K562 (cell line): ENCODE results near the gene FAAP24. TPM values are rescaled to one million over a fixed set of nuclear protein-coding genes. Genes with fewer than 3 reads are reported as not detected.
A peak's percentile ranks its signal among the peaks of the same experiment; 100 is the strongest.

Source experiments
- ATAC-seq: fragments of 200-7000 bp; cut with Tn5 transposase; 3 replicates; pipeline ENCODE4 v1.9.1; 2020; ENCODE audit warnings: moderate library complexity
- BruUV-seq: library from RNA; stranded (reverse); fragments of 400-500 nt; replicated peaks from 2 replicates; lab custom pipeline; 2021; lab: Mats Ljungman, UMichigan
- CTCF ChIA-PET: fragments of 300-600 bp; formaldehyde crosslinking; extraction: SDS; loops from one replicate; lab custom pipeline; 2021; ENCODE audit warnings: low intra/inter-chr PET ratio; lab: Yijun Ruan, JAX
- POLR2A ChIA-PET: fragments of 300-600, 350-650 bp; sonication (Branson Sonifier 250); formaldehyde crosslinking; extraction: SDS; loops from one replicate; lab custom pipeline; 2021; ENCODE audit warnings: antibody characterized with exemption, inconsistent platforms; lab: Yijun Ruan, JAX
- DNase-seq, 4 experiments: peaks; one replicate each; pipeline versions ENCODE4 v3.0.0 to v3.0.0-alpha.2; 2011 to 2018; ENCODE audit warnings: low spot score in 3 of 4, mixed read lengths in 3 of 4; ENCODE audit errors: extremely low read depth in 1 of 4
- FAIRE-seq: peaks from 2 replicates; lab custom pipeline; 2011; peaks lifted over from hg19 to GRCh38; lab: Jason Lieb, UNC
- H2AFZ ChIP-seq: 2 replicates; pipeline ENCODE4 v1.6.0; 2011; ENCODE audit warnings: low read depth, low read length, control low read depth, inconsistent platforms
- H3K27ac ChIP-seq: fragments of 200-600 bp; 3 replicates; pipeline ENCODE4 v1.8.0; 2011; ENCODE audit warnings: low read depth, mild to moderate bottlenecking, control low read depth, inconsistent platforms, low read length, moderate library complexity, mixed read lengths; ENCODE audit errors: extremely low read depth
- H3K27me3 ChIP-seq, 2 experiments: fragments of 300-600 bp in 1 of 2; 2 replicates in 1 of 2; 3 replicates in 1 of 2; pipeline versions ENCODE4 v1.6.0 to v1.8.0; 2011; ENCODE audit warnings: inconsistent platforms in 2 of 2, low read length in 2 of 2, mild to moderate bottlenecking in 1 of 2, mixed read lengths in 1 of 2, moderate library complexity in 1 of 2; ENCODE audit not compliant: control insufficient read depth in 2 of 2, insufficient read depth in 2 of 2
- H3K36me3 ChIP-seq: fragments of 300-600 bp; 3 replicates; pipeline ENCODE4 v1.8.0; 2011; ENCODE audit warnings: mild to moderate bottlenecking, low read length, inconsistent platforms; ENCODE audit not compliant: control insufficient read depth, insufficient read depth
- H3K4me1 ChIP-seq, 2 experiments: fragments of 200-600 bp in 1 of 2; replicated peaks in 1 of 2; 2 replicates in 1 of 2; 3 replicates in 1 of 2; pipeline versions ENCODE4 v1.5.1 to v1.8.0; 2011; ENCODE audit warnings: inconsistent platforms in 2 of 2, low read length in 2 of 2, mild to moderate bottlenecking in 1 of 2, mixed read lengths in 1 of 2, moderate library complexity in 1 of 2; ENCODE audit not compliant: control insufficient read depth in 2 of 2, insufficient read depth in 2 of 2
- H3K4me2 ChIP-seq: 2 replicates; pipeline ENCODE4 v1.6.1; 2011; ENCODE audit warnings: low read length, control low read depth, inconsistent platforms, mixed read lengths; ENCODE audit not compliant: insufficient read depth
- H3K4me3 ChIP-seq: fragments of 200-600 bp; sonication (generic), shearing (Covaris generic); 2 replicates; pipeline ENCODE4 v1.5.1; 2016; ENCODE audit warnings: control low read depth, inconsistent platforms
- H3K79me2 ChIP-seq: fragments of 200-600 bp; 3 replicates; pipeline ENCODE4 v1.8.0; 2011; ENCODE audit warnings: low read length, inconsistent platforms; ENCODE audit not compliant: control insufficient read depth, insufficient read depth
- H3K9ac ChIP-seq, 2 experiments: 2 replicates each; pipeline versions ENCODE4 v1.6.0 to v1.6.1; 2011; ENCODE audit warnings: low read depth in 2 of 2, low read length in 2 of 2, control low read depth in 1 of 2, inconsistent platforms in 1 of 2, mild to moderate bottlenecking in 1 of 2, mixed read lengths in 1 of 2; ENCODE audit not compliant: insufficient read depth in 1 of 2
- H3K9me1 ChIP-seq: one replicate; pipeline ENCODE4 v1.6.0; 2011; ENCODE audit warnings: inconsistent platforms, mild to moderate bottlenecking, low read length, moderate library complexity; ENCODE audit not compliant: control insufficient read depth, insufficient read depth
- H3K9me3 ChIP-seq: replicated peaks from 2 replicates; pipeline ENCODE4 v1.5.1; 2011; ENCODE audit warnings: low read depth, low read length, inconsistent platforms; ENCODE audit not compliant: control insufficient read depth, insufficient read depth
- H4K20me1 ChIP-seq: replicated peaks from 2 replicates; pipeline ENCODE4 v1.6.1; 2011; ENCODE audit warnings: low read length, inconsistent platforms, mixed read lengths; ENCODE audit not compliant: control insufficient read depth, insufficient read depth
- CBX8 ChIP-seq: fragments of 200-600 bp; sonication (generic); IDR thresholded peaks from 2 replicates; pipeline ENCODE4 v1.6.1; 2012; ENCODE audit warnings: borderline replicate concordance, mixed run types, low read depth, mild to moderate bottlenecking, moderate library complexity, mixed read lengths, low read length, control low read depth, inconsistent platforms; ENCODE audit not compliant: poor library complexity, severe bottlenecking; ENCODE audit errors: extremely low read depth
- CCNT2 ChIP-seq: IDR thresholded peaks from 2 replicates; pipeline ENCODE4 v1.6.1; 2011; ENCODE audit warnings: borderline replicate concordance, low read depth, mild to moderate bottlenecking, moderate library complexity, mixed read lengths, low read length; ENCODE audit not compliant: insufficient read length; ENCODE audit errors: extremely low read depth
- CHAMP1 ChIP-seq: fragments of 450-650 bp; IDR thresholded peaks from 2 replicates; pipeline ENCODE4 v1.6.1; 2016; ENCODE audit warnings: mild to moderate bottlenecking
- DEAF1 ChIP-seq: fragments of 450-650 bp; formaldehyde crosslinking; IDR thresholded peaks from 2 replicates; pipeline ENCODE4 v1.4.0; 2020; ENCODE audit warnings: mild to moderate bottlenecking, moderate library complexity
- GTF2F1 ChIP-seq: IDR thresholded peaks from 2 replicates; pipeline ENCODE4 v1.6.1; 2011; ENCODE audit warnings: low read depth, low read length, improper control_type of control experiment
- JUND ChIP-seq, 2 experiments: IDR thresholded peaks; 2 replicates in 1 of 2; 3 replicates in 1 of 2; pipeline ENCODE4 v1.6.1; 2011; ENCODE audit warnings: borderline replicate concordance in 2 of 2, low read depth in 2 of 2, low read length in 2 of 2, improper control_type of control experiment in 1 of 2, missing biosample characterization in 1 of 2, missing genetic modification characterization in 1 of 2, missing genetic modification reagents in 1 of 2
- MCM3 ChIP-seq: fragments of 450-650 bp; IDR thresholded peaks from 2 replicates; pipeline ENCODE4 v1.6.1; 2016
- SAP30 ChIP-seq: fragments of 200-600 bp; sonication (generic); IDR thresholded peaks from 2 replicates; pipeline ENCODE4 v1.6.1; 2012; ENCODE audit warnings: borderline replicate concordance, low read depth, mild to moderate bottlenecking, moderate library complexity, low read length, control low read depth, inconsistent platforms; ENCODE audit not compliant: insufficient read depth, poor library complexity, severe bottlenecking
- SNRNP70 ChIP-seq: fragments of 200-400 bp; formaldehyde crosslinking; optimal IDR thresholded peaks from 2 replicates; pipeline ENCODE3; 2017; ENCODE audit warnings: low read depth, low read length
- TGIF2 ChIP-seq: sonication (generic); formaldehyde crosslinking; IDR thresholded peaks from 2 replicates; pipeline ENCODE4 v1.8.1; 2022; ENCODE audit warnings: mild to moderate bottlenecking, missing genetic modification reagents, moderate library complexity
- ZNF165 ChIP-seq: fragments of 250-450 bp; sonication (Bioruptor Pico); IDR thresholded peaks from 2 replicates; pipeline ENCODE4 v1.4.0; 2020; ENCODE audit warnings: borderline replicate concordance
- ZNF324 ChIP-seq: fragments of 250-450 bp; sonication (Bioruptor Pico); IDR thresholded peaks from 2 replicates; pipeline ENCODE4 v1.4.0; 2020; ENCODE audit warnings: mild to moderate bottlenecking
- ZZZ3 ChIP-seq: fragments of 450-650 bp; IDR thresholded peaks from 2 replicates; pipeline ENCODE4 v1.6.1; 2016; ENCODE audit warnings: antibody characterized with exemption, mild to moderate bottlenecking, moderate library complexity
- WGBS: fragments of 100-300 bp; shearing (Covaris generic); methylation state at CpG from one replicate; pipeline ENCODE4 v1.1.6; 2016; ENCODE audit warnings: low coverage, mixed read lengths; ENCODE audit not compliant: insufficient coverage; ENCODE audit errors: missing lambda C conversion rate; 5-methylcytosine and 5-hydroxymethylcytosine counted together
- in situ Hi-C: fragments of 300-500 bp; cut with MboI; formaldehyde crosslinking; loops from 4 replicates; pipeline ENCODE4 v1.15.0; 2018; ENCODE audit warnings: inconsistent platforms, mixed read lengths
- intact Hi-C: fragments of 100-400 bp; cut with micrococcal nuclease; formaldehyde crosslinking; loops from 2 replicates; pipeline ENCODE4 v1.14.2; 2022
- polyA plus RNA-seq, 8 experiments: library from polyadenylated mRNA; depleted of rRNA in 4 of 8; stranded (reverse) in 5 of 8; unstranded in 3 of 8; fragments of >200 nt; fragmentation: Nextera tagmentation in 2 of 8; fragmentation: Illumina TruSeq in 1 of 8; extraction: Ambion mirVana in 2 of 8; extraction: Trizol in 1 of 8; gene quantifications; 2 replicates each; pipeline versions ENCODE4 v1.2.1 to v1.2.3, GENCODE V29; 2011 to 2014; ENCODE audit warnings: inconsistent platforms in 1 of 8, missing spikeins in 1 of 8
- total RNA-seq, 7 experiments: library from RNA; depleted of rRNA in 6 of 7; stranded (reverse); fragments of >200 nt in 6 of 7; fragmentation: Illumina TruSeq in 2 of 7; extraction: Trizol in 2 of 7; gene quantifications; 2 replicates each; pipeline versions ENCODE4 v1.2.1 to v1.2.3, GENCODE V29; 2011 to 2021; ENCODE audit warnings: low replicate concordance in 1 of 7

FAAP24 gene
- total and polyA plus RNA-seq, 9 of the 15 experiments (the other 6 are each of a cell fraction or from before 2014, with no cell fraction given) = 4.6 to 21.6 (median 8.2) TPM

GRCh38 chr19:32976223-32976805, 4.3 kb downstream of the FAAP24 start:
- intact Hi-C loops (loop anchor here (1.0 to 10.0 kb wide), 4 partner anchors 143 to 398 kb away; partner anchors contain the start of genes CEBPG and NUDT19), in situ Hi-C loops (no loop called here)
- no peak overlapping the region for H3K27ac ChIP-seq
- H2AFZ ChIP-seq = no peak overlapping the region
- no peaks in the 10 kb centered on the region for H3K9me3 ChIP-seq
- H3K9me1 ChIP-seq = no peaks in the 10 kb centered on the region
- H3K36me3 ChIP-seq = peaks cover 12% of the 10 kb centered on the region; the same call in 1 of the 3 replicates
- no peaks in the 10 kb centered on the region for H3K27me3 ChIP-seq
- ATAC-seq = no peak
- no TSS peak for BruUV-seq
- no peak overlapping the region for H3K9ac ChIP-seq
- WGBS = 23% methylated on average over 14 of the region's 14 CpGs
- H3K4me3 ChIP-seq = no peak overlapping the region
- peak; percentile 52 to 81 (median 56) for DNase-seq
- peak; percentile 60 for FAIRE-seq
- H3K79me2 ChIP-seq = peaks cover 1% of the 10 kb centered on the region; the same call in 2 of the 3 replicates
- no peaks in the 10 kb centered on the region for H4K20me1 ChIP-seq
- ChIA-PET POLR2A (interaction anchor here (0.6 to 1.7 kb wide), 4 partner anchors 10 to 302 kb away, joined by 3 to 7 read pairs (median 4); no protein-coding TSS in a partner anchor), CTCF (interaction anchor here (0.6 to 2.8 kb wide), 6 partner anchors 75 to 430 kb away, joined by 3 to 27 read pairs (median 4); no protein-coding TSS in a partner anchor)
- peaks cover 0 to 4% of the 10 kb centered on the region in 2 experiments; a peak in 2 of 5 replicates for H3K4me1 ChIP-seq
- no peak overlapping the region for H3K4me2 ChIP-seq
- TF ChIP-seq ZNF324 (CRISPR knock-in tag) (no peak), JUND (IDR thresholded peaks at IDR 0.05; ENCODE audit: borderline replicate concordance, low read depth, low read length) (0 out of 2 replicates have a peak, but pooled peaks have one; percentile 35), JUND (tag; IDR thresholded peaks at IDR 0.05; ENCODE audit: borderline replicate concordance, low read depth, low read length) (no peak), CCNT2 (no peak), DEAF1 (CRISPR knock-in tag) (peak; percentile 55; the same call in 1 of the 2 replicates), SAP30 (no peak), MCM3 (no peak), ZNF165 (CRISPR knock-in tag) (no peak), CHAMP1 (no peak), CBX8 (no peak), GTF2F1 (no peak), ZZZ3 (no peak), TGIF2 (CRISPR knock-in tag) (no peak), SNRNP70 (no peak)
